NCI-H1105 treated with DMSO at 0.1 percent for 48 hours (cell line): ENCODE results near the gene LAMC1.
"Not testable (repeated sequence)": the region's sequence is repeated elsewhere in the genome, so short reads cannot be mapped to it uniquely, and the experiment has no call there.

ENCODE experiments used
- DNase-seq: peaks from one replicate; lab custom pipeline; 2025; lab: John Stamatoyannopoulos, UW

LAMC1 gene

GRCh38 chr1:183043872-183044854, 20.9 kb downstream of the LAMC1 start:
- DNase-seq, result no peak

- DNase-seq, result no peak
Observed at GRCh38 chr1:183044893-183045649, 21.9 kb downstream of the LAMC1 start.

GRCh38 chr1:183048087-183049085, 25.2 kb downstream of the LAMC1 start:
- DNase-seq, result no peak

DNA sequence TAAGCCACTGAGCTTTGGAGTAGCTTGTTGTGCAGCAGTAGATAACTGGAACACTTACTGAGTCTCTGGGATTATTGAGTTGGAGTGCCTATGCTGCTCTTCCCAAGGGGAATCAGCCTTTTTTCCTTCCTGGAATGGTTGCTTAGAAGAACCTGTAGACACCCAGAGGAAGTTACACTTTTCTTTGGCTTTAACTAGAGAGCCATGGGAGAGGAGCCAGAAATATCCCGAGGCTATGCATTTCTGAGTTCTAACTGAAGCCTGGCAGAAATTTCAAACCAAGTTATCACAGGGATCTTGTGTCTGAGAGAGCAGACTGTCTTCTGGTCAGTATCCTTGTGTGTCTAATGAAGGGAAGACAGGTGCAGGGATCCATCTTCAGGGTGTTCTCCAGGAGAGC, 28.3 kb downstream of the LAMC1 start:
- no peak for DNase-seq

GRCh38 chr1:183052861-183053260, 29.6 kb downstream of the LAMC1 start:
- DNase-seq, result no peak

DNA sequence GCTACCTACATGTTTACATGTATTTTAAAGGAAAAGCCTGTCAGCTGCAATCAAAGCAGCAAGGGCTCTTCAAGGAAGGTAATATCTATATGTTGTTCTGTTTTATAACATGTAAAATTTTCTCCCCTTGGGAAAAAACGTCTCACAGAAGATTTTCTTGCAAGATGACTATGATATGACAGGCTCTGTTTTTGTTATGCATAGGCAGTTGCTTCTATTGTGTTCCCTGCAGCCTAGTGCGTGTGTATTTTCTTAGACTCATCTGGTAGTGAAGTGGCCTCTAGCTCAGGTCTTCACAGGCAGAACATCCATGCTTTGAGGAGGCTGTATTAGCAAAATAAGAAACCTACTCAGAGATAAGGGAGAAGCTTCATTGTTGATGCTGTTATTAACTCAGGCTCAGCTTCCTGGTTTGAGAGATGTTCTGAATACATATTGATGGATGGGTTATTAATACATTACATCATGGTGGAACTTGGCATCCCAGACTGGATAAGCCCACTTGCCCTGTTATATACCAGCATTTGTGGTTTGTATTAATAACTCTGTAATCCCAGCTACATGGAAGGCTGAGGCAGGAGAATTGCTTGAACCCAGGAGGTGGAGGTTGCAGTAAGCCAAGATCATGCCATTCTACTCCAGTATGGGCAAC, 35.8 kb downstream of the LAMC1 start:
- DNase-seq, result no peak

DNA sequence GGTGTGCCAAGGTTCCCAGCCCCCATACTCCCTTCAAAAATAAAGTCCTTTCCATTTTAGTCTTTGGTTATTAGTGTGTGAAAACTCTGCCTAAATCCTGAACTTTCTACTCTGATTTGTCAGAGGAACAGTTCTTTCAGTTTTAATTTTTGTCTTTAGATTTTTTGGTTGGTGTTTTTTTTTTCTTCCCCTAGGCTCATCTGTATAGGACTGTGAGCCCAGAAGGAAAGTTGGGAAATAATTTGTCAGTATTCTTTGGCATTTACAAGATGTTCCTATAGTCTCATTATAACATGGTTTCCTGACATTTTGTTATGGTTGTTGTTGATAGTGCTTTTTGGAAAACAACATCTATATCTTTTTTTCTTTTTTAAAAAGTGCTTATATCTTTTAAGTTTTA, 38.0 kb downstream of the LAMC1 start:
- DNase-seq, result no peak

DNA sequence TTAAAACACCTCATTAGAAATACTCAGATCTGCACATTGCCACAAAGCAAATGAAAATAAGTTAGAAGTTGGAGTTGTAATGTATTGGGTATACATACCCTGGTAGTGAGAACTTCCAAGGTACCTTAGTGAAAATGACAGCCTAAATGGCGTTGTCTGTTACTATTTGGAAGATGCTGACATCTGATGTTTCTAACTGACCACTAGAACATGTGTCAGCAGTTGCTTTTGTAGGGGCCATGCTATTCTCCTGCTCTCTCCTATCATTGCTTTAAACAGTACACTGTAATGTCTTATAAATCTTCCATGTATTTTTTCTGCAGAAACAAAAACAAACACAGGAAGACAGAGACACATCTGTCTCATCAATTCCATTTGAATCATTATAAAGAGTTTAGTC, 40.1 kb downstream of the LAMC1 start:
- DNase-seq, result no peak

- no peak for DNase-seq
Observed at GRCh38 chr1:183065168-183065706, 42.0 kb downstream of the LAMC1 start.

GRCh38 chr1:183066432-183066831, 43.2 kb downstream of the LAMC1 start:
- not testable (repeated sequence) for DNase-seq

DNA sequence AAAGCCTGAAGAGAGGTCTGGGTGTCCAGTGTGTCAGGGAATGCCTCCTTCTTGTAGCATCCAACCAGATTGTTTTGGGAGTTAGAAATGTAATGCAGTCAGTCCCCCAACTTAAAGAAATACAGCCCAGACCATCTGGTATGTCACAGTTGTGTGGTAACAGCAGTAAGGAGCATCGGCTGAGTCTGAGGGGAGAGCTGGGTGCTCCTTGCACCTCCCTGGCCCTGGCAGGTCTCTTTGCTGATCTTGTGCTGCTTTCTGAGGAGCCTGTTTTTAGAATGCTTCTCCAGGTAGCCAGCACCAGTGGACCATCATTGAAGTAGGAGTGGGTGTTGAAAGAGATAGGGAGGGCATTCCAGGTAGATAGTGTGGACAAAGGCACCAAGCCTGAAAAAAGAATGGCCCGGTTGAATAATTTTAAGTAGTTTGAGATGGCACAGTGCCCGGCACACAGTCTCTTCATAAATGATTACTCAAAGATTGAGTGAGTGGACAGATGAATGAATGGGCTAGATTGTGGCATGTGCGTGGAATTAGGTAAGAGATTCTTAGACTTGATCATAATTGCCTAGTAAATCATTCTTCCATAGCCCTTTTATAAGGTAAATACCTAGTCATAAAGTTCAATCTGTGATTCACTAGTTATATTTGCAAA, 46.5 kb downstream of the LAMC1 start:
- DNase-seq, result peak; percentile 31

GRCh38 chr1:183070234-183070922, 47.2 kb downstream of the LAMC1 start:
- no peak for DNase-seq

DNA sequence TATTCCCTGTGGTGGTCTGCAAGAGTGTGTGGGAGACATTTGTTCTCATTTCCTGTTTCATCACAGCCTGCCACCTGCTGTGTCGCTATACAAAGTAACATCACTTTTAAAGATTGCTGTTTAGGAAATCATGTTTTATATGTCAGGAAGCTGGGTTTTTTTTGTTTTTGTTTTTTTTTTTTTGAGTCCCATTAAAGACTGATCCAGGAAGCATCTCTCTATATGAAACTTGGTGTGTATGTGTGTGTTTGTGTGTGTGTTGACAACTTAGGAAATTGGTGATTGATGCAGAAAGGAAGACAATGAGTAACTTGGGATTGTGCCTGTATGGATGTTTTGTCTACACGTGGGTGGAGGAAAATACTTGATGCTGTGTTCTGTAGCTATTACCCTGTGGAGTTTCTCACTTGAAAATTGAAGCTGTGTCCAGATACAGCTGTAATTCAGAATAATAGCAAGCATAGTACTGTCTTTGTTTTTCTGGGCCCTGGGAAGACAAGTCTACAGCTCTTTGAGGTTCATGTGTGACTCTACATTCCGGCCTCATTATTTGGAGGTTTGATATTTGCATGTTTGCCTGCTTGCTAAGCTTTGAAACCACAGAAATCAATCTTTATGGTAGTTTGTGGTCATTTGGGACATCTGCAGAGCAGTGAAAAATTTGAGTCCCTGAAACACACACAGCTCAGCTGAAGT, 47.9 kb downstream of the LAMC1 start:
- DNase-seq, result no peak

GRCh38 chr1:183072595-183072994, 49.4 kb downstream of the LAMC1 start:
- DNase-seq, result not testable (repeated sequence)

DNA sequence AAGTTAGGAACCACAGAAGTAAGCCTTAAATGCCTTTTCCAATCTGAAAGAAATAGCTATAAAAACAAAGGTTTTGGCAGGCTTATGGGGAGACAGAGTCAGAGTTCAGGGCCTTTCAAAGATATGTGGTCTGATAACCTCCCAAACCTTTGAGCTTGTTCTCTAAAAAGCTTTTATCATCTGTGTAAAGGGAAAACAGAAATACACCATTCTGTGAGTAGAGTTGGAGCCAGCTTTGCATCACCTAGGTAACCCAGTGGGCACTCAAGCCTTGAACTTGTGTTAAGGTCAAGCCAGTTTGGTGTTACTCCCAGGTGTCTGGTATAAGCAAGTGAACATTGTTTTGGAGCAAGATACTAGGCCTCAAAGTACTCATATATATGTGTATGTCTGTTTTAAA, 50.1 kb downstream of the LAMC1 start:
- no peak for DNase-seq

- no peak for DNase-seq
Observed at GRCh38 chr1:183074215-183074614, 51.0 kb downstream of the LAMC1 start.

- no peak for DNase-seq
Observed at GRCh38 chr1:183075861-183076260, 52.6 kb downstream of the LAMC1 start.

DNA sequence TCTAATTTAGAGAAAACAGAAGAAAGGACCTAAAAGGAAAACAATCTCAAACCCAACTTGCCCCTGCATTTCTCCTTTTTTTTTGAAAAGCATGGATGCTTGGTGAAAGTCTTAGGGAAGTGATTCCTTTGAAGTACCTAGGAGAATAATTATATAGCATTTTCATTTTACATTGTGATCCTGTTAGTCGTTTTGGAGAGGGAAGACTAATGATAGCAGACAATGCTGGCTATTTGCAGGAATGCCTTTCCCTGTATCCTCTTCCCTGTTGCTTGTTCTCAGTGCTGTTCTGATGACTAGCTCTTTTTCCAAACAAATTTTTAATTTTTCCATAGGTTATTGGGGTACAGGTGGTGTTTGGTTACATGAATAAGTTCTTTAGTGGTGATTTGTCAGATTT, 53.9 kb downstream of the LAMC1 start:
- DNase-seq, result no peak

GRCh38 chr1:183079712-183080388, 56.6 kb downstream of the LAMC1 start:
- no peak for DNase-seq
